ENCODE data around the gene MPHOSPH9.

DNA sequence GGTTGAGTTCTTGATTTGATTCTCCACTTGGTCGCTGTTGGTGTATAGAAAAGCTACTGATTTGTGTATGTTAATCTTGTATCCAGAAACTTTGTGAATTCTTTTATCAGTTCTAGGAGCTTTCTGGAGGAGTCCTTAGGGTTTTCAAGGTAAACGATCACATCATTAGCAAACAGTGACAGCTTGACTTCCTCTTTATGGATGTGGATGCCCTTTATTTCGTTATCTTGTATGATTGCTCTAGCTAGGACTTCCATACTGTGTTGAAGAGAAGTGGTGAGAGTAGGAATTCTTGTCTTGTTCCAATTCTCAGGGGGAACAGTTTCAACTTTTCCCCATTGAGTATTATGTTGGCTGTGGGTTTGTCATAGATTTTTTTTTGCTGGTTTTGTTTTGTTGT, 12.7 kb upstream of the MPHOSPH9 start:
- no peak for TF ChIP-seq CTCF (IDR thresholded peaks at IDR 0.05)
- no peak for TF ChIP-seq ZFX (IDR thresholded peaks at IDR 0.05; ENCODE audit: borderline replicate concordance)

All from 22Rv1 (cell line).